Measurements from ENCODE around the gene IRF8. TPM values are rescaled to one million over a fixed set of nuclear protein-coding genes. Genes with fewer than 3 reads are reported as not detected.

IRF8 gene
- total RNA-seq, 1 experiment from 2014 or later: not detected

DNA sequence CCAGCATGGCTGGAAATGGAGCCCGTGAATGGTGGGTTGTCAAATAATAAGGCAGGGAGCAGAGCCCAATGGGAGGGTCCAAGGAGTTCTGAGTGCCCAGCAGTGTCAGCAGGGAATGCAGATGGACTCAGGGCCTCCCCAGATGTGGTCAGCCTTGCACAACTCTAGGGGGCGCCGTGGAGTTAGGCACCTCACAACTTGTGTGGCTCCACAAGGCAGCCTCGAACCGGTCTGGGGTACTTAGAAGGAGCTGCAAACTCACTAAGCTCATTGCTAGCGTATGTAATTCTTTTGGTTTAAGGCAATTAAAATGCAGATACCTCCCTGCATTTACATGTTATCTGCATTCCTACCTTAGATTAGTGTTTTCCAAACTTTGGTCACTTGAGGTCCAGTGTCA, 18.1 kb downstream of the IRF8 start:
- Mint-ChIP-seq H3K9me3 (ENCODE audit: unreplicated experiment) (no peaks in the 10 kb centered on the region), H3K4me3 (ENCODE audit: unreplicated experiment) (no peak overlapping the region), H3K36me3 (ENCODE audit: insufficient read depth, unreplicated experiment) (no peaks in the 10 kb centered on the region), H3K27me3 (ENCODE audit: insufficient read depth, unreplicated experiment) (peaks cover 27% of the 10 kb centered on the region), H3K27ac (ENCODE audit: low read depth, unreplicated experiment) (no peak overlapping the region), H3K4me1 (ENCODE audit: insufficient read depth, unreplicated experiment) (peaks cover 6% of the 10 kb centered on the region)
- intact Hi-C loops (cut with micrococcal nuclease): no loop called here
- POLR2A ChIA-PET: no interaction called here
- CTCF ChIA-PET: interaction anchor here (0.5 to 1.5 kb wide), 2 partner anchors 9 to 69 kb away, joined by 4 to 7 read pairs; no protein-coding TSS in a partner anchor
- DNase-seq (ENCODE audit: unreplicated experiment): no peak
- no TSS peak for BruUV-seq (replicated peaks)
- TF ChIP-seq, protein P1, sequence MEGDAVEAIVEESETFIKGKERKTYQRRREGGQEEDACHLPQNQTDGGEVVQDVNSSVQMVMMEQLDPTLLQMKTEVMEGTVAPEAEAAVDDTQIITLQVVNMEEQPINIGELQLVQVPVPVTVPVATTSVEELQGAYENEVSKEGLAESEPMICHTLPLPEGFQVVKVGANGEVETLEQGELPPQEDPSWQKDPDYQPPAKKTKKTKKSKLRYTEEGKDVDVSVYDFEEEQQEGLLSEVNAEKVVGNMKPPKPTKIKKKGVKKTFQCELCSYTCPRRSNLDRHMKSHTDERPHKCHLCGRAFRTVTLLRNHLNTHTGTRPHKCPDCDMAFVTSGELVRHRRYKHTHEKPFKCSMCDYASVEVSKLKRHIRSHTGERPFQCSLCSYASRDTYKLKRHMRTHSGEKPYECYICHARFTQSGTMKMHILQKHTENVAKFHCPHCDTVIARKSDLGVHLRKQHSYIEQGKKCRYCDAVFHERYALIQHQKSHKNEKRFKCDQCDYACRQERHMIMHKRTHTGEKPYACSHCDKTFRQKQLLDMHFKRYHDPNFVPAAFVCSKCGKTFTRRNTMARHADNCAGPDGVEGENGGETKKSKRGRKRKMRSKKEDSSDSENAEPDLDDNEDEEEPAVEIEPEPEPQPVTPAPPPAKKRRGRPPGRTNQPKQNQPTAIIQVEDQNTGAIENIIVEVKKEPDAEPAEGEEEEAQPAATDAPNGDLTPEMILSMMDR (IDR thresholded peaks at IDR 0.05; ENCODE audit: unreplicated experiment): no peak

DNA sequence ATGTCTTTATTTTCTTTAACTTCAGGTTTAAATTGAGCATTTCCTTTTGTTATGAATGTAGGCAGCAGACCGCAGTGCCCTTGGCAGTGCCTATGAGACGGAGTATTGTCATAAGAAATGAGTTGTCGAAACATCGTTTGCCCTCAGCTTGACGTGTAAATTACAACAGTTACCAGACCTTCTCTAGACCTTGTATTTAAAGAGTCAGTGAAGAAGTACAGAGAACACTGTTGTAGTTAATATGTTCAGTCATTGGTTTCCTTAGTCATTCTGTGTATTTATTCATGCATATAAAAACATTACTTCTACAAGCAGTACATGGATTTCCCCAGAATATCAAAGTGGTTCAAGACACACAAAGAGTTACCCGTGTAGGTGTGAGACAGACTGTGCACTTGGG, 19.0 kb downstream of the IRF8 start:
- no peak for DNase-seq (ENCODE audit: unreplicated experiment)
- H3K9me3 Mint-ChIP-seq (ENCODE audit: unreplicated experiment): no peaks in the 10 kb centered on the region
- H3K27ac Mint-ChIP-seq (ENCODE audit: low read depth, unreplicated experiment): no peak overlapping the region
- intact Hi-C loops (cut with micrococcal nuclease): no loop called here
- H3K36me3 Mint-ChIP-seq (ENCODE audit: insufficient read depth, unreplicated experiment): no peaks in the 10 kb centered on the region
- ChIA-PET POLR2A (no interaction called here), CTCF (no interaction called here)
- H3K27me3 Mint-ChIP-seq (ENCODE audit: insufficient read depth, unreplicated experiment): peaks cover 34% of the 10 kb centered on the region
- H3K4me1 Mint-ChIP-seq (ENCODE audit: insufficient read depth, unreplicated experiment): peaks cover 6% of the 10 kb centered on the region
- BruUV-seq (replicated peaks): no TSS peak
- TF ChIP-seq, protein P1 (IDR thresholded peaks at IDR 0.05; ENCODE audit: unreplicated experiment): no peak
- no peak overlapping the region for H3K4me3 Mint-ChIP-seq (ENCODE audit: unreplicated experiment)

DNA sequence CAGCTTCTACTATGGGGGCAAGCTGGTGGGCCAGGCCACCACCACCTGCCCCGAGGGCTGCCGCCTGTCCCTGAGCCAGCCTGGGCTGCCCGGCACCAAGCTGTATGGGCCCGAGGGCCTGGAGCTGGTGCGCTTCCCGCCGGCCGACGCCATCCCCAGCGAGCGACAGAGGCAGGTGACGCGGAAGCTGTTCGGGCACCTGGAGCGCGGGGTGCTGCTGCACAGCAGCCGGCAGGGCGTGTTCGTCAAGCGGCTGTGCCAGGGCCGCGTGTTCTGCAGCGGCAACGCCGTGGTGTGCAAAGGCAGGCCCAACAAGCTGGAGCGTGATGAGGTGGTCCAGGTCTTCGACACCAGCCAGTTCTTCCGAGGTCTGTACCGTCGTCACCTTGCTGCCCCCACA, 19.5 kb downstream of the IRF8 start:
- intact Hi-C loops (cut with micrococcal nuclease): no loop called here
- no peaks in the 10 kb centered on the region for H3K36me3 Mint-ChIP-seq (ENCODE audit: insufficient read depth, unreplicated experiment)
- CTCF ChIA-PET: interaction anchor here (0.6 kb wide), 1 partner anchor 101 kb away, joined by 3 read pairs; no protein-coding TSS in a partner anchor
- TF ChIP-seq, protein P1 (IDR thresholded peaks at IDR 0.05; ENCODE audit: unreplicated experiment): no peak
- H3K27me3 Mint-ChIP-seq (ENCODE audit: insufficient read depth, unreplicated experiment): peaks cover 34% of the 10 kb centered on the region
- POLR2A ChIA-PET: no interaction called here
- H3K9me3 Mint-ChIP-seq (ENCODE audit: unreplicated experiment): no peaks in the 10 kb centered on the region
- BruUV-seq (replicated peaks): no TSS peak
- DNase-seq (ENCODE audit: unreplicated experiment): no peak
- H3K4me3 Mint-ChIP-seq (ENCODE audit: unreplicated experiment): no peak overlapping the region
- H3K27ac Mint-ChIP-seq (ENCODE audit: low read depth, unreplicated experiment): no peak overlapping the region
- peaks cover 6% of the 10 kb centered on the region for H3K4me1 Mint-ChIP-seq (ENCODE audit: insufficient read depth, unreplicated experiment)

DNA sequence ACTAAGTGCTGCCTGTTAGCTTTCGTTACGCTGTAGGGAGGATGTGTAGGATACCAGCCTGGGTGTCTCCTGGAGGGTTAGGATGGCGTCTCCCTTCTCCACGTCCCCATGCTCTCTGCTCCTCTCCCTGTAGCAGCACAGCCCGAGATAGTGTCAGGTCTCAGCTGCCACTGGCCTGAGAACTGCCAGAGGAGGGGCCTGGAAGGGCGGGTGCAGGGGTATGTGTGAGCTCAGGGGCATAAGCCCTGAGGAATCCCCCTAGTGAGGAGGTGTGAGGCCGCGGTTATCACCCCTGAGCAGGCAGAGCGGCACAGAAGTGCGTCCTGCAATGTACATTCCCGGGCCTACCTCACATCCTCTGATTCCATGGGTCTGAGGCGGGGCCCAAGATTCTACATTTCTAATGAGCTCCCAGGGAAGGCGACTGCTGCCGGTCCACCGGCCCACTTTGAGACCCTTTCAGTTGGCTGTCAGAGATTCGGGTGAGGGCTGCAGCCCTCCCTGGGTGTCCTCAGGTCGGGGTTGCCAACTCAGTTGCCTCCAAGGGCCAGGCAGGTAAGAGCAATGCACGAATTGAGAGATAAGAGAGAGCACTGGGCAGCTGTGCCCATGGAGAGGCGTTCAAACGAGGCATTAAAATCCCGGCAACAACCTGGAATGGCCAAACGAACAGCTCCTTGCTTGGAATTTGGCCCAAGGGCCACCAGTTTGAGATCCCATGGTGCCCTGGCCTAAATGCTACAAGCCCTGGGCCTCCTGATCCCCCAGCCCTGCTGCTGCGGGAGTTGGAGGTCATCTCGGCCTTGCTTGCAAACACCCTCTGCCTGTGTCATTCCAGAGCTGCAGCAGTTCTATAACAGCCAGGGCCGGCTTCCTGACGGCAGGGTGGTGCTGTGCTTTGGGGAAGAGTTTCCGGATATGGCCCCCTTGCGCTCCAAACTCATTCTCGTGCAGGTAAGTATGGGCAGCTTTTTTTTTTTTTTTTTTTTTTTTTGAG, 20.6 kb downstream of the IRF8 start:
- DNase-seq (ENCODE audit: unreplicated experiment): no peak
- Mint-ChIP-seq H3K36me3 (ENCODE audit: insufficient read depth, unreplicated experiment) (no peaks in the 10 kb centered on the region), H3K9me3 (ENCODE audit: unreplicated experiment) (no peaks in the 10 kb centered on the region), H3K4me1 (ENCODE audit: insufficient read depth, unreplicated experiment) (peaks cover 6% of the 10 kb centered on the region), H3K27ac (ENCODE audit: low read depth, unreplicated experiment) (no peak overlapping the region), H3K27me3 (ENCODE audit: insufficient read depth, unreplicated experiment) (peaks cover 34% of the 10 kb centered on the region), H3K4me3 (ENCODE audit: unreplicated experiment) (no peak overlapping the region)
- CTCF ChIA-PET: no interaction called here
- BruUV-seq (replicated peaks): no TSS peak
- intact Hi-C loops (cut with micrococcal nuclease): no loop called here
- POLR2A ChIA-PET: no interaction called here
- TF ChIP-seq, protein P1 (IDR thresholded peaks at IDR 0.05; ENCODE audit: unreplicated experiment): no peak
